Activated naive CD4-positive, alpha-beta T cell (primary cell): ENCODE data around the gene RRP1B.
"Not testable (repeated sequence)": the region's sequence is repeated elsewhere in the genome, so short reads cannot be mapped to it uniquely, and the experiment has no call there.

Source experiments
- DNase-seq, 4 experiments: peaks; one replicate each; lab custom pipeline; 2025; lab: John Stamatoyannopoulos, UW

Gene RRP1B

GRCh38 chr21:43659136-43660000, at the start of gene RRP1B, which contains the start of gene HSF2BP:
Gene RRP1B (plus strand): TSS chr21:43659560. CDS start chr21:43659665, 105 bp downstream.
Gene HSF2BP (minus strand): TSS chr21:43659488. CDS start chr21:43658096, 1,392 bp downstream.
- peak; percentile 40 to 75 (median 48) for DNase-seq

- DNase-seq = no peak
Measured at GRCh38 chr21:43611598-43612369, 47.6 kb upstream of the RRP1B start.

- DNase-seq = no peak
Measured at GRCh38 chr21:43613755-43614638, 45.4 kb upstream of the RRP1B start.

- DNase-seq = no peak
Measured at GRCh38 chr21:43614839-43615238, 44.5 kb upstream of the RRP1B start.

GRCh38 chr21:43616861-43617260, 42.5 kb upstream of the RRP1B start:
- DNase-seq = not testable (repeated sequence)

DNA sequence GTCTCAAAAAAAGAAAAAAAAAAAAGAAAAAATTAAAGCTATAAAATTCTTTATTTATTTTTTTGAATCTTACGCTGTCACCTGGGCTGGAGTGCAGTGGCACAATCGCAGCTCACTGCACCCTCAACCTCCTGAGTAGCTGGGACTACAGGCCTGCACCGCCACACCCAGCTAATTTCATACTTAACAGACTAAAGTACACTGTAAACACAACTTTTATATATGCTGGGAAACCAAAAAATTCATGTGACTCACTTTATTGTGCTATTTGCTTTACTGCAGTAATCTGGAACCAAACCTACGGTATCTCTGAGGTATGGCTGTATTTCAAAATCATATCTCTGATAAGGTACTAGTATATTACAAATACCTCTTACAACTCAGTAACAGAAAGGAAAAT, 40.4 kb upstream of the RRP1B start:
- no peak for DNase-seq

GRCh38 chr21:43619344-43619743, 40.0 kb upstream of the RRP1B start:
- DNase-seq = no peak

GRCh38 chr21:43619856-43620255, 39.5 kb upstream of the RRP1B start:
- DNase-seq = no peak

DNA sequence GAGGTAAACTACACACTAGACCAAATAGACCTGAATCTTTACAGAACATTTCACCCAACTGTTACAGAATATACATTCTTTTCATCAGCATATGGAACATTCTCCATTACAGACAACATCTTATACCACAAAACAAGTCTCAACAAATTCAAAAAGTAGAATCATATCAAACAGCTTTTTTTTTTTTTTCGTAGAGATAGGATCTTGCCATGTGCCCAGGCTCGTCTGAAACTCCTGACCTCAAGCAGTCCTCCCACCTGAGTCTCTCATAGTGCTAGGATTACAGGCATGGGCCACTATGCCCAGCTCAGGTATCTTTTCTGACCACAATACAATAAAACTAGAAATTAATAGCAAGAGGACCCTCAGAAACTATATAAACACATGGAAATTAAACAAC, 36.6 kb upstream of the RRP1B start:
- no peak for DNase-seq

DNA sequence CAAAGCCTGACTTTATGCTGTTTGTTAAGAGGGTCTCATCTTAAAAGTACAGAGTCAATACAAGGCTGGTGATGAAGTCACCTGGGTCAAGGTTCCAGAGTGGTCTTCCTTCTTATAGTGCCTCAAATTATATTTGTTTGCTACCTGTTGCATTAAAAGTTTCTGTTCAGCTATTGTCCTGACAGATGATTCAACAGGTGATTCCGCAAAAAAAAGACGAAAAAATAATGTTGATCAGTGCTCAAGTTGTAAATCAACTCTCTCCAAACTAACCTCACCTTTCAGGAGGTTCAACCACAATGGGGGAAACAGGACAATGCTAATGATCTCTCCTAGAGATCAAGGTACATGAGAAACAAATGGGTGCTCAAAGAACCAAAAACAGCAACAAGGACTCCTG, 35.8 kb upstream of the RRP1B start:
- no peak for DNase-seq

GRCh38 chr21:43624339-43624738, 35.0 kb upstream of the RRP1B start:
- no peak for DNase-seq

GRCh38 chr21:43626390-43626789, 33.0 kb upstream of the RRP1B start:
- DNase-seq = no peak

DNA sequence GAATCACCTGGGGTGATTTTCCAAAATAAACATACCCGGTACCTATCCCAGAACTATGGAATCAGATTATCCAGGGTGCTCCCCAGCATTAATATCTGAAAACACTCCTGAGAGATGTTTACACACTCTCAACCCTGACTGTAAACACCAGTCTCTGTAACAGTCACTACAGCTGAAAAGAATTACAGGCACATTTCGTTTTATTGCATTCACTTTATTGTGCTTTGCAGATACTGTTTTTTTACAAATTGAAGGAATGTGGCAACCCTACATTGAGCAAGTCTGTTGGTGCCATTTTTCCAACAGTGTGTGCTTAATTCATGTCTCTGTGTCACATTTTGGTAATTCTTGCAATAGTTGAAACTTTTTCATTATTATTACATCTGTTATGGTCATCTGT, 31.8 kb upstream of the RRP1B start:
- DNase-seq = no peak

GRCh38 chr21:43631411-43632107, 27.8 kb upstream of the RRP1B start:
- no peak for DNase-seq

DNA sequence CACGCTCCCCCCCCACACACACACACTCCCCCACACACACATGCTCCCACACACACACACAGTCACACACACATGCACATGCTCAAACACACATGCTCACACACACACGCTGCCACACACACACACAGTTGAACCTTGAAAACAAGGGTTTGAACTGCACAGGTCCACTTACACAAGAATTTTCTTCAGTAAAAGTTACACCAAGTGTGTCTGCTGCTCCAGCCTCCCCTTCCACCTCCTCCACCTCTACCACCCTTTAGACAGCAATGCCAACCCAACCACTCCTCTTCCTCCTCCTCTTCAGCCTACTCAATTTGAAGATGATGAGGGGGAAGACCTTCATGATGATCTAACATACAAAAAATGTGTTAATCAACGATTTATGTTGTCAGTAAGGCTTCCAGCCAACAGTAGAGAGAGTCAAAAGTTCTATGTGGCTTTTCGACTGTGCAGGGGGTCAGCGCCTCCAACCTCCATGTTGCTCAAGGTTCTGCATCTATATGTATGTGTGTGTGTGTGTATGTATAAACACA, 26.9 kb upstream of the RRP1B start:
- no peak for DNase-seq

- no peak for DNase-seq
Measured at GRCh38 chr21:43634618-43635017, 24.7 kb upstream of the RRP1B start.

GRCh38 chr21:43635436-43635835, 23.9 kb upstream of the RRP1B start:
- no peak for DNase-seq

DNA sequence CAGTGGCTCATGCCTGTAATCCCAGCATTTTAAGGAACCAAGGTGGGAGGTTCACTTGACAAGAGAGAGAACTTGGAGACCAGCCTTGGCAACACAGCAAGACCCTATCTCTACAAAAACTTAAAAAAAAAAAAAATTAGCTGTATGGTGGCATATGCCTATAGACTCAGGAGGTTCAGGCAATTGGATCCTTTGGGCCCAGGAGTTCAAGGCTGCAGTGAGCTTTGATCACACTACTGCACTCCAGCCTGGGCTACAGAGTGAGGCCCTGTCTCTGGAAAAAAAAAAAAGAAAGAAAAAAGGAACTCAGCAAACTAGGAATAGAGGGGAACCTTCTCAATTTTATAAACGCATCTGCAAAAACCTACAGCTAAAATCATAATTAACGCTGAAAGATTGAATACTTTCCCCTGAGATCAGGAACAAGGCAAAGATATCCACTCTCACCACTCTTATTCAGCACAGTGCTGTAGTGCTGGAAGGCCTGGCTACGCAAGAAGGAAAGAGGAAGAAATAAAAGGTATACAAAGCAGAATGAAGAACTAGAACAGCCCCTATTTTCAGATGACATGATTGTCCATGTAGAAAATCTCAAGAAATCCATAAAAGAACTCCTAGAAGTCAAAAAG, 21.7 kb upstream of the RRP1B start:
- no peak for DNase-seq

DNA sequence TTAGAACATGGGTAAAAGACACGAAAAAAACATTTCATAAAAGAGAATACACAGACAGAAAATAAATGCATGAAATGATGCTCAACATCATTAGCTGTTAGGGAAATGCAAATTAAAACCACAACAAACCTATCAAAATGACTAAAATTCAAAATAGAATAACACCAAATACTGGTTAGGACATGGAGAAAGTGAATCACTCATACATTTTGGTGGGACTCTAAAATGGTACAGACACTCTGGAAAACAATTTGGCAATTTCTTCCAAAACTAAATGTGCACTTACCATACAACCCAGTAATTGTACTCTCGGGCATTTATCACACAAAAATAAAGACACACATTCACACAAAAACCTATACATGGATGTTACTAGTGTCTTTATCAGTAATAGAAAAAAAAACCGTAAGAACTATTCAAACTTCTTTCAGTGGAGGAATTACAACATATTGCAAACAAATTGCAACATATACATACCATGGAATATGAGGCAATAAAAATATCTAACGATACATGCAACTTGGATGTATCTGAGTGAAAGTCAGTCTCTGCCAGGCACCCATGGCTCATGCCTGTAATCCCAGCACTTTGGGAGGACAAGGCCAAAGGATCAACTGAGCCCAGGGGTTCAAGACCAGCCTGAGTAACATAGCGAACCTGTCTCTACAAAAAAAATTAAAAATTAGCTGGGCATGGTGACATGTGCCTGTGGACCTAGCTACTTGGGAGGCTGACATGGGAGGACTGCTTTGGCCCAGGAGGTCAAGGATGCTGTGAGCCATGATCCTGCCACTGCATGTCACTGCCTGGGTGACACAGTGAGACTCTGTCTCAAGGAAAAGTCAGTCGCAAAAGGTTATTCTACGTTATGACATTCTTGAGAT, 19.6 kb upstream of the RRP1B start:
- DNase-seq = no peak

DNA sequence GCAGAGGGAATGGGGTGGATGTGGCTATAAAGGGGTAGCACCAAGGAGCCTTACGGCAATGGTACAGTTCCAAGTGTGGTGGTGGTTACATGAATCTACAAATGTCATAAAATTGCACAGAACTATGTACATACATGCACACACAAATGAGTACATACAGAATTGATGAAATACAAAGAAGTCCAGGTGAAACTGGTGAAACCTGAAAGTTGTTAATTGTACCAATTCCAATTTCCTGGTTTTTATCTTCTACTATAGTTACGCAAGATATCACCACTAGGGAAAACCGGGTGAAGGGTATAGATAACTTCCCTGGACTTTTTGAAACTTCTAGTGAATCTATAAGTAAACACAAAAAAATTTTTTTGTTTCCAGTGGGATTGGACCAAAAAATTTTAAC, 19.0 kb upstream of the RRP1B start:
- DNase-seq = no peak
